ENCODE measurements around the gene ERC1.

Gene ERC1

DNA sequence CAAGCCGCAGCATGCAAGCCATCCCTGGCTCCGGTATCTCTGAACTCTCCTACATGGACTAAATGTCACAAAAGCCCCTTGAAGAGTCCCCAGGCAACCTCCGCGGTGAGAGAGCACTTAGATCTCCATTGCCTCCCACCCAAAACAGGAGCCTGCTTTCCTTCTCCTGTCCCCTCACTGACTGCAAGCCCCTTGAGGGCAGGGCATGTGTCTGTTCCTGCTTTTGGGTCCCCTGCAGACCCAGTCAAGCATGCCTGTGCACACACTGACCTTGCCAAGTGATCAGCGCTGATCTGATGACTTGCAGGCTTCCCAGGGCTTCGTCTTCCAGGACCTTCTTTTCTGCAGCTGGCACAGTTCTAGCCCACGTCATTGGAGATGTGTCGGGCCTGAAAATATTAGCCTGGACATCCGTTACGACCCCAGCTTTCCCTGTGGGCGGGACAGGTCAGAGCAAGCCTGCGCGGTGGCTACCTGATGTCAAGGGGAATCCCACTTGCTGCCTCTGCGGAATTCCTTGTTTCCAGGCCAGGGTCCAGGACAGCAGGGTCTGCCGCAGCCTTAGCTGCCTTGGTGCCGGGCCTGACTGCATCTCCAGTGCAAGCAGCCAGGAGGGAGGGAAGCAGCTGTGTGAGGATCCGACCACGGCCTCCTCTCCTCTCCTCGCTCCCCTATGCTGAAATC, 510.8 kb downstream of the ERC1 start:
- H3K4me3 ChIP-seq (replicated peaks in 1 of 2; ENCODE audit: low read depth in 2 of 2, low read length in 2 of 2): no peak overlapping the region
- TF ChIP-seq, protein P1, sequence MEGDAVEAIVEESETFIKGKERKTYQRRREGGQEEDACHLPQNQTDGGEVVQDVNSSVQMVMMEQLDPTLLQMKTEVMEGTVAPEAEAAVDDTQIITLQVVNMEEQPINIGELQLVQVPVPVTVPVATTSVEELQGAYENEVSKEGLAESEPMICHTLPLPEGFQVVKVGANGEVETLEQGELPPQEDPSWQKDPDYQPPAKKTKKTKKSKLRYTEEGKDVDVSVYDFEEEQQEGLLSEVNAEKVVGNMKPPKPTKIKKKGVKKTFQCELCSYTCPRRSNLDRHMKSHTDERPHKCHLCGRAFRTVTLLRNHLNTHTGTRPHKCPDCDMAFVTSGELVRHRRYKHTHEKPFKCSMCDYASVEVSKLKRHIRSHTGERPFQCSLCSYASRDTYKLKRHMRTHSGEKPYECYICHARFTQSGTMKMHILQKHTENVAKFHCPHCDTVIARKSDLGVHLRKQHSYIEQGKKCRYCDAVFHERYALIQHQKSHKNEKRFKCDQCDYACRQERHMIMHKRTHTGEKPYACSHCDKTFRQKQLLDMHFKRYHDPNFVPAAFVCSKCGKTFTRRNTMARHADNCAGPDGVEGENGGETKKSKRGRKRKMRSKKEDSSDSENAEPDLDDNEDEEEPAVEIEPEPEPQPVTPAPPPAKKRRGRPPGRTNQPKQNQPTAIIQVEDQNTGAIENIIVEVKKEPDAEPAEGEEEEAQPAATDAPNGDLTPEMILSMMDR (IDR thresholded peaks at IDR 0.05; ENCODE audit: low read depth, low read length): no peak
- DNase-seq (ENCODE audit: low read depth in 2 of 2): no peak

DNA sequence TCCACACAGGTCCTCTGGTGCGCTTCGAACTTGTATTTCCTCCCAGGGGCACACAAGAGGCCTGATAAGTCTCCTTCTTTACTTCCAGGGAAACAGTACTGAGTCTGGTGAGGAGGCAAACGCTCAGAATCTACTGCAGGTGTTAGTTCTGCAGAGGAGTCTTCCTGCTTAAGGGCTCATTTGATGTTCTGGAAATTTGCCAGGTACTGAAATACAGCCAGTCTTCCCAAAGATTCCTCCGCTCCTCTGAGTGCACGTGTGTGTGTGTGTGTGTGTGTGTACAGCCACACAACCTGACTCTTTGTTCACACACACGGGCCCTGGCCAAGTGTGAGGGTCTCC, 511.3 kb downstream of the ERC1 start:
- peak; percentile 30 to 60 for DNase-seq (ENCODE audit: low read depth in 2 of 2)
- H3K4me3 ChIP-seq (replicated peaks in 1 of 2; ENCODE audit: low read depth in 2 of 2, low read length in 2 of 2): no peak overlapping the region
- TF ChIP-seq, protein P1 (IDR thresholded peaks at IDR 0.05; ENCODE audit: low read depth, low read length): no peak

DNA sequence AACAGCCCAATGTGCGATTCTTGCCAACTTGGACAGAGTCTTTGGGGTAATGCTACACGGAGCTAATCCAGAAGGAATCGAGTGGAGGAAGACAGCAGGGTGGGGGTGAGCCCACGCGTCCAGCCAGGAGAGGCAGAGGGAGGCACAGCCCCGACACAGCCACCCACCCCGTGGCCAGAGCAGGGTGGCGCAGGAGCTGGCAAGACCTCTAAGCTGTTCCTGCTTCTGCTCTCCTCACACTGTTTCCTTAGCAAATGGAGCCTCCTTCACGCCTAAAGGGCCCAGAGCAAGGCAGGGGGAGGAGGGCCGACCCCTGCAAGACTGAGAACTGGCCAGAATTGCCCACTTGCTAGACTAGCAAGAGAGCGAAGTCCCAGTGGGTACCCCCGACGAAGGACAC, 511.8 kb downstream of the ERC1 start:
- TF ChIP-seq, protein P1 (IDR thresholded peaks at IDR 0.05; ENCODE audit: low read depth, low read length): no peak
- DNase-seq (ENCODE audit: low read depth in 2 of 2): peak in 1 of 2 donors; percentile 12
- no peak overlapping the region for H3K4me3 ChIP-seq (replicated peaks in 1 of 2; ENCODE audit: low read depth in 2 of 2, low read length in 2 of 2)

DNA sequence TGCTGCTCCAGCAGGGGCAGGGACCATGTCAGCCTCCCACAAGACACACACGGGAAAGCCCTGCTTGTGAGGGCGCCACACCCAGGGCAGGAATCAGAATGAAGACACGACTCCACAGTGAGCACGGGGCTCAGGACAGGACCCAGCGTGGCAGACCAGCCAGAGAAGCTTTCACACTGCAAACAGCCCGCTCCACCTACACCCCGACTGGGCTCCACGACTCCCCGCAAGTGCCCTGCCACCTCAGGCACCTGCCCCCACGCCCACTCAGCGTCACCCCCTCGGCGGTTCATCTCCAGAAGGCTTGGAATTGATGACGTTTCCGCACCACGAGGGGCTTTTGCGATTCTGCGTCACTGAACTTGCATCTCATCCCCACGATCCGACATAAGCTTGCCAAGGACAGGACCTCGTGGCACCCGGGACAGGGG, 512.3 kb downstream of the ERC1 start:
- no peak overlapping the region for H3K4me3 ChIP-seq (replicated peaks in 1 of 2; ENCODE audit: low read depth in 2 of 2, low read length in 2 of 2)
- DNase-seq (ENCODE audit: low read depth in 2 of 2): no peak
- TF ChIP-seq, protein P1 (IDR thresholded peaks at IDR 0.05; ENCODE audit: low read depth, low read length): no peak

DNA sequence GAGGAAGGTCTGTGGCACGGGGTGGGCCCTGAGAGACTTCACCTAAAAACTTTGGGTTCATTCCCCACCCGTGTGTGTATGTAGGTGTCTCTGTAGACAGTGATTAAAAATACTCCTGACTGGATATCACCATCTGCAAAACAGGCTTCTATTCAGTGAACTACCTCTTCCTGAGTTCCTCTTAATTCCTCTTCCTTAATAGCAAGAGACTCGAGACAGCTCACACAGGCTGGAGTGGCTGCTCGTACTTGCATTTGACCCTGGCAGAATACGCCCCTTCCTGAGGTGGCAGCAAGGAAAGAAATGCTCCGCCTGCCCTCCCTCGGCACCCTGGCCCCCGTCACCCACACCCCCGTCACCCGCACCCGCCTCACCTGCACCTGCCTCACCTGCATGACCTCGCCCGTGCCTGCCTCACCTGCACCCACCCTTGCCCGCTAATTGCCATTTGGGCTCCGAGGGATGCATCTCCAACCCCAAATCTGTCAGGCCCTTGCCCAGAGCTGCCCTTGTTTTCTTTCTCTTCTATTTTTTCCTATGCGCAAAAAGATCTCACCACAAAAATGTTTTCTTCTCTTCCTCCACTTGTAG, 513.4 kb downstream of the ERC1 start:
- no peak for DNase-seq (ENCODE audit: low read depth in 2 of 2)
- TF ChIP-seq, protein P1 (IDR thresholded peaks at IDR 0.05; ENCODE audit: low read depth, low read length): no peak
- H3K4me3 ChIP-seq (replicated peaks in 1 of 2; ENCODE audit: low read depth in 2 of 2, low read length in 2 of 2): no peak overlapping the region

DNA sequence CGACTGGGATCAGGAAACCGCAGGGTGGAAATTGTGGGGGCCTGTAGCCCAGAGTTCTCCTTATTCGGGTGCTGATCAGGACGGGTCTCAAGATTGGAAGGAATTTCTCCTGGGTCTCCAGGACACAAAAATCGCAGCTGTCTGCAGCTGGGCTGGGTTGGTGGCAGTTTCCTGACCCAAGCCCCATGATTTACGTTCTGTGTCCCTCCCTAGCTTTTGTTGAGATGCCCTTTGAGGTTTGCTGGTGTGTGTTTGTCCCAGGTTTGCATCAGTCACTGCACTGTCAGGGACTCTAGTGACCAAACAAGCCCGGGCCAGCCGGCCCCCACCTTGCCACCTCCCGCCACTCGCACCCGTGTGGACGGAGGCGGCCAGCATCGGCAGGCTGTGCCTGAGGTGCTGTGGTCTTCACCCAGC, 513.9 kb downstream of the ERC1 start:
- TF ChIP-seq, protein P1 (IDR thresholded peaks at IDR 0.05; ENCODE audit: low read depth, low read length): no peak
- H3K4me3 ChIP-seq (replicated peaks in 1 of 2; ENCODE audit: low read depth in 2 of 2, low read length in 2 of 2): no peak overlapping the region
- no peak for DNase-seq (ENCODE audit: low read depth in 2 of 2)

Measured in cardiac fibroblast (primary cell).